Neural crest cell (in vitro differentiated cells): Measurements from ENCODE around the gene ZWINT. TPM values are rescaled to one million over a fixed set of nuclear protein-coding genes. Genes with fewer than 3 reads are reported as not detected.
A peak's percentile ranks its signal among the peaks of the same experiment; 100 is the strongest.

Experiments used
- DNase-seq: peaks from one replicate; pipeline ENCODE4 v3.0.0; 2021; ENCODE audit warnings: low read depth, mixed read lengths, low spot score
- H3K27ac Mint-ChIP-seq: one replicate; pipeline ENCODE4 v1.8.0; 2021; ENCODE audit warnings: mild to moderate bottlenecking, mixed read lengths; ENCODE audit not compliant: unreplicated experiment
- H3K27me3 Mint-ChIP-seq: 2 replicates; pipeline ENCODE4 v1.8.0; 2021; ENCODE audit warnings: low read depth, mild to moderate bottlenecking, mixed read lengths
- H3K36me3 Mint-ChIP-seq: 2 replicates; pipeline ENCODE4 v1.8.0; 2021; ENCODE audit warnings: low read depth, mild to moderate bottlenecking, mixed read lengths
- H3K4me1 Mint-ChIP-seq: 2 replicates; pipeline ENCODE4 v1.8.0; 2021; ENCODE audit warnings: mixed read lengths
- H3K4me3 Mint-ChIP-seq: one replicate; pipeline ENCODE4 v1.8.0; 2021; ENCODE audit warnings: mild to moderate bottlenecking, mixed read lengths
- H3K9me3 Mint-ChIP-seq: 2 replicates; pipeline ENCODE4 v1.8.0; 2021; ENCODE audit warnings: mixed read lengths
- CTCF ChIP-seq: fragments of 200-600 bp; sonication (generic); conservative IDR thresholded peaks from 2 replicates; pipeline ENCODE4 v1.5.0; 2021; ENCODE audit warnings: antibody characterized with exemption, mild to moderate bottlenecking
- long read RNA-seq: library from polyadenylated mRNA; unstranded; transcript quantifications from one replicate; pipeline ENCODE4 v2.0.0, GENCODE V29; 2020
- total RNA-seq: library from RNA; stranded (reverse); gene quantifications from 2 replicates; pipeline ENCODE4 v1.2.1, GENCODE V29; 2021

Gene ZWINT
- total RNA-seq, result 109 and 117 TPM in 2 replicates
- long read RNA-seq, transcript ZWINT-209 (7 exons, 1,961 nt), result minor isoform, 45 of 630 reads
- long read RNA-seq, transcript ZWINT-204 (8 exons, 1,851 nt), result minor isoform, 82 of 630 reads
- long read RNA-seq, transcript ZWINT-202 (9 exons, 807 nt), result minor isoform, 32 of 630 reads
- long read RNA-seq, transcript ZWINT-203 (9 exons, 1,872 nt), result major isoform, 357 of 630 reads
- long read RNA-seq, partial matches to known transcripts, result 34 of 630 reads
- long read RNA-seq, other reads (novel, unspliced or antisense), result 78 of 630 reads

- TF ChIP-seq CTCF, result no peak
- H3K36me3 Mint-ChIP-seq, result peaks cover 20% of the 10 kb centered on the region
Observed at GRCh38 chr10:56360967-56361612, at the start of gene ZWINT. Gene ZWINT (minus strand): TSS chr10:56361259. CDS start chr10:56361236, 23 bp downstream.

GRCh38 chr10:56383806-56384205 is 22.7 kb upstream of the ZWINT start:
- Mint-ChIP-seq H3K9me3 (peaks cover 9% of the 10 kb centered on the region), H3K27ac (no peak overlapping the region), H3K27me3 (no peaks in the 10 kb centered on the region), H3K36me3 (peaks cover 4% of the 10 kb centered on the region), H3K4me3 (no peak overlapping the region), H3K4me1 (no peaks in the 10 kb centered on the region)
- no peak for DNase-seq
- no peak for TF ChIP-seq CTCF

More at GRCh38 chr10:56360967-56361612, at the start of gene ZWINT:
- H3K27ac Mint-ChIP-seq, result peak within 1 kb of the TSS; percentile 98
- peak within 1 kb of the TSS; percentile 98 for H3K4me3 Mint-ChIP-seq
- DNase-seq, result peak; percentile 85
- no peaks in the 10 kb centered on the region for H3K27me3 Mint-ChIP-seq
- peaks cover 50% of the 10 kb centered on the region for H3K4me1 Mint-ChIP-seq
- H3K9me3 Mint-ChIP-seq, result no peaks in the 10 kb centered on the region

- no peaks in the 10 kb centered on the region for H3K27me3 Mint-ChIP-seq
- no peak for DNase-seq
- H3K36me3 Mint-ChIP-seq, result peaks cover 22% of the 10 kb centered on the region
Observed at GRCh38 chr10:56370217-56371113, 9.4 kb upstream of the ZWINT start.

GRCh38 chr10:56360583-56360966 is 484 bp downstream of the ZWINT start:
- Mint-ChIP-seq H3K27me3 (no peaks in the 10 kb centered on the region), H3K36me3 (peaks cover 20% of the 10 kb centered on the region), H3K9me3 (no peaks in the 10 kb centered on the region), H3K4me3 (peak overlapping the region; percentile 98), H3K27ac (peak overlapping the region; percentile 98), H3K4me1 (peaks cover 50% of the 10 kb centered on the region)
- TF ChIP-seq CTCF, result no peak
- DNase-seq, result no peak

More at GRCh38 chr10:56370217-56371113, 9.4 kb upstream of the ZWINT start:
- Mint-ChIP-seq H3K4me3 (no peak overlapping the region), H3K27ac (no peak overlapping the region), H3K4me1 (no peaks in the 10 kb centered on the region), H3K9me3 (peaks cover 11% of the 10 kb centered on the region)
- TF ChIP-seq CTCF, result no peak

- Mint-ChIP-seq H3K27ac (no peak overlapping the region), H3K4me3 (peak overlapping the region; percentile 98)
Observed at GRCh38 chr10:56359837-56360236, 1.2 kb downstream of the ZWINT start.

More at GRCh38 chr10:56359837-56360236, 1.2 kb downstream of the ZWINT start:
- H3K36me3 Mint-ChIP-seq, result peaks cover 20% of the 10 kb centered on the region
- H3K4me1 Mint-ChIP-seq, result peaks cover 50% of the 10 kb centered on the region
- no peaks in the 10 kb centered on the region for H3K27me3 Mint-ChIP-seq
- TF ChIP-seq CTCF, result no peak
- no peaks in the 10 kb centered on the region for H3K9me3 Mint-ChIP-seq
- no peak for DNase-seq
